ENCODE results near the gene DBI.
"Not testable (repeated sequence)": the region's sequence is repeated elsewhere in the genome, so short reads cannot be mapped to it uniquely, and the experiment has no call there.

The DBI gene

DNA sequence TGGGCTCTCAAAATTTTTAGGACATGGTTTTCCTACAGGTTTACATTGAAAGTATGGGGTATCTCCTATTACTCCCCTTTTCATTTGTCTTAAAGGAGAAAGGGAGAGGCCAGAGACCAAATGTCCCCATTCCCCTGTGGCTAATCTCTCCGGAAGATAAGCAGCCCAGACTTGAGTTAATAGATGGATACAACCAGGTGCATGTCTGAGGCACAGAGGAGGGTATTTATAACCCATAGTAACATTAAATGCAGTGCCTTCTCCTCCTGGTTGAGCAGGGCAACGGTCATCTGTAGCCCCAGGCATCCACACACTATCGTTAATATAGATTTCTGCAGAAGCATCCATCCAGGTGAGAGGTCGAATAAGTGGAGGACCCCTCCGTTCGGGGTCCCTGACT lies 9.6 kb downstream of the DBI start:
- H3K9me3 ChIP-seq (ENCODE audit: control insufficient read depth in 2 of 2, low read length in 2 of 2); H3K4me1 ChIP-seq (ENCODE audit: control insufficient read depth in 2 of 2, insufficient read depth in 2 of 2, low read length in 2 of 2); H3K27ac ChIP-seq (ENCODE audit: low read depth in 2 of 2, low read length in 2 of 2); H3K4me3 ChIP-seq (ENCODE audit: low read length in 2 of 2); H3K9ac ChIP-seq (ENCODE audit: low read depth in 1 of 2, low read length in 2 of 2); H3K27me3 ChIP-seq (ENCODE audit: control insufficient read depth in 2 of 2, insufficient read depth in 2 of 2, low read length in 2 of 2): not testable (repeated sequence)
- H3K36me3 ChIP-seq (ENCODE audit: control insufficient read depth in 2 of 2, insufficient read depth in 2 of 2, low read length in 2 of 2) = peaks cover 22 to 24% of the 10 kb centered on the region in 2 donors

DNA sequence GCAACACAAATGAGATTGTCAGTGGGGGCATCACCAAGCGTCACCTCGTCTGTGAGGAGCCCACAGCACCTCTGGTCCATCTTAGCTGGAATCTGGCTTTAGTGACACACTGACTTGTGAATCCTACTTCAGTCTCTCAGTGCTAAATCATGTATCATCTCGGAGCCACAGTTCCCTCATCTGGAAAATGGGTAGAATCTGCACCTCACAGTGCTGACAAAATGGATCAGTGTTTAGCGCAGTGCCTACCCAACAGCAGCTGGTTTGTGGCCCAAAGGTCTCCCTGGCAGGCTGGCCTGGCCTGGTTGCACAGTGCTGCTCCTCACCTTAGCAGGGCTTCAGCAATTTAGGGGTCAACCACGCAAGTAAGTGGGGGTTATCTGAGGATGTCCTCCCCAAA lies 10.0 kb downstream of the DBI start:
- H3K9ac ChIP-seq (ENCODE audit: low read depth in 1 of 2, low read length in 2 of 2) = no peak overlapping the region
- H3K4me1 ChIP-seq (ENCODE audit: control insufficient read depth in 2 of 2, insufficient read depth in 2 of 2, low read length in 2 of 2) = no peaks in the 10 kb centered on the region
- H3K27me3 ChIP-seq (ENCODE audit: control insufficient read depth in 2 of 2, insufficient read depth in 2 of 2, low read length in 2 of 2) = no peaks in the 10 kb centered on the region
- H3K4me3 ChIP-seq (ENCODE audit: low read length in 2 of 2) = no peak overlapping the region
- H3K27ac ChIP-seq (ENCODE audit: low read depth in 2 of 2, low read length in 2 of 2) = no peak overlapping the region
- H3K9me3 ChIP-seq (ENCODE audit: control insufficient read depth in 2 of 2, low read length in 2 of 2) = peaks cover 0 to 2% of the 10 kb centered on the region in 2 donors
- peaks cover 18 to 20% of the 10 kb centered on the region in 2 donors for H3K36me3 ChIP-seq (ENCODE audit: control insufficient read depth in 2 of 2, insufficient read depth in 2 of 2, low read length in 2 of 2)

DNA sequence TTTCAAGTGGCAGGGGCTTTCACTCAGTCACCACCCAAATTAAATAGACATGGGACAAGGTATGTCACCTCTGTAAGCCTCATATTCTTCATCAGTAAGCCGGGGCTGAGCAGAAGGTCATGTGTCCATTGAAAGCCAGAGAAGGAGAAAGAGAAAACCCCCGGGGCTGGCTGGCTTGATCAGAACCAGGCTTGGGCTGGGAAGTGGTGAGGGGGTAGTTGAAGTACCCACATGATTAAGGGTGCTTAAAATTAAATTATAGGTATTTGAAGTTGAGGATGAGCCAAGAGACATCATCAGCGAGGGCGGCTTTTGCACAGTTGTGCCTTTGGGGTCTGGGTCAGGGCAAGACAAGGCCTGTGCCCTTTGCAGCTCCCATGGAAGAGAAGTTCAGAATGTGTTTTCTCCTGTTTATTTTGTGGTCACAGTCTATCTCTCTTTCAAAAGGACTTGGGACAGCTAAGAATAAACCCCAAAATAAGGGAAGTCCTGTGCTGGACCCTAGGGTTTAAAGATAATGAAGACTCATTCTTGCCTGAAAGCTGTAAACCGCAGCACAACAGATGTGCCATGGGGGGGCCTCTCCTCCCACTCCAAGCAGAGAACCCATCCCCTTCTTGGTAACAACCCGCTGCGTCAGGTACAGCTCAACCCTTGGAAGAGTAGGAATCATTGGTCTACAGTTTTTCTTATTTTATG lies 10.7 kb downstream of the DBI start:
- peaks cover 12 to 13% of the 10 kb centered on the region in 2 donors for H3K36me3 ChIP-seq (ENCODE audit: control insufficient read depth in 2 of 2, insufficient read depth in 2 of 2, low read length in 2 of 2)
- no peaks in the 10 kb centered on the region for H3K4me1 ChIP-seq (ENCODE audit: control insufficient read depth in 2 of 2, insufficient read depth in 2 of 2, low read length in 2 of 2)
- H3K27me3 ChIP-seq (ENCODE audit: control insufficient read depth in 2 of 2, insufficient read depth in 2 of 2, low read length in 2 of 2) = no peaks in the 10 kb centered on the region
- H3K9ac ChIP-seq (ENCODE audit: low read depth in 1 of 2, low read length in 2 of 2) = no peak overlapping the region
- no peak overlapping the region for H3K4me3 ChIP-seq (ENCODE audit: low read length in 2 of 2)
- H3K9me3 ChIP-seq (ENCODE audit: control insufficient read depth in 2 of 2, low read length in 2 of 2) = peaks cover 0 to 2% of the 10 kb centered on the region in 2 donors
- H3K27ac ChIP-seq (ENCODE audit: low read depth in 2 of 2, low read length in 2 of 2) = no peak overlapping the region

DNA sequence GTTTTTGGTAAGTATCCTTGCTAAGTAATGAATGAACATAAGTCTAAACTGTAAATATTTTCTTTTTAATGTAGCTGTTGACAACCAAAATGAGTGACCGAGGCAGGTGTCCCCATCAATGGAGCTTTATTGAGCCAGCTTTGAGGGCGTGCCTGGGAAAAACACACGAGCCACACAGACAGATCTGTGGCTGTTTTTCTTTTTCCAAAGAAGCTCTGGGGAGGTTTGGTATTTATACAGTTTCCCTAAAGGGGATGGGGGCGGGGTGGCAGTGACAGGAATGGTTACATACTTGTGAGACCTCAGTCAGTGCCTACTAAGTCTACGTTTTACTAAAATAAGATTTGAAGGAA lies 11.2 kb downstream of the DBI start:
- Histone ChIP-seq H3K4me3 (ENCODE audit: low read length in 2 of 2) (no peak overlapping the region), H3K4me1 (ENCODE audit: control insufficient read depth in 2 of 2, insufficient read depth in 2 of 2, low read length in 2 of 2) (no peaks in the 10 kb centered on the region), H3K9me3 (ENCODE audit: control insufficient read depth in 2 of 2, low read length in 2 of 2) (no peaks in the 10 kb centered on the region), H3K9ac (ENCODE audit: low read depth in 1 of 2, low read length in 2 of 2) (no peak overlapping the region), H3K27ac (ENCODE audit: low read depth in 2 of 2, low read length in 2 of 2) (no peak overlapping the region), H3K36me3 (ENCODE audit: control insufficient read depth in 2 of 2, insufficient read depth in 2 of 2, low read length in 2 of 2) (peaks cover 7 to 8% of the 10 kb centered on the region in 2 donors), H3K27me3 (ENCODE audit: control insufficient read depth in 2 of 2, insufficient read depth in 2 of 2, low read length in 2 of 2) (no peaks in the 10 kb centered on the region)

DNA sequence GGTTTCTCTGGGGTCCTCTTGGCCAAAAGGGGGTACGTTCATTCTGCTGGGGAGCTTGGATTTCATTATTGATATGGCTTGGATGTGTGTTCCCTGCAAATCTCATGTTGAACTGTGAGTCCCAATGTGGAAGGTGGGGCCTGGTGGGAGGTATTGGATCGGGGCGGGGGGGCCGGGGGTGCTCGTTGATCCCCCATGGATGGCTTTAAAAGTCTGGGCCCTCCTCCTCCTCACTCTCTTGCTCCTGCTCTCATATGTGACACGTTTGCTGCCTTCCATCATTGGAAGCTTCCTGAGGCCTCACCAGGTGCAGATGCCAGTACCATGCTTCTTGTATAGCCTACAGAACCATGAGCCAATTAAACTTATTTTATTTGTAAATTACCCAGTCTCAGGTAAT lies 11.8 kb downstream of the DBI start:
- Histone ChIP-seq H3K4me3 (ENCODE audit: low read length in 2 of 2) (no peak overlapping the region), H3K36me3 (ENCODE audit: control insufficient read depth in 2 of 2, insufficient read depth in 2 of 2, low read length in 2 of 2) (peaks cover 1 to 2% of the 10 kb centered on the region in 2 donors), H3K9ac (ENCODE audit: low read depth in 1 of 2, low read length in 2 of 2) (no peak overlapping the region), H3K27ac (ENCODE audit: low read depth in 2 of 2, low read length in 2 of 2) (no peak overlapping the region), H3K27me3 (ENCODE audit: control insufficient read depth in 2 of 2, insufficient read depth in 2 of 2, low read length in 2 of 2) (no peaks in the 10 kb centered on the region), H3K4me1 (ENCODE audit: control insufficient read depth in 2 of 2, insufficient read depth in 2 of 2, low read length in 2 of 2) (peaks cover 0 to 3% of the 10 kb centered on the region in 2 donors), H3K9me3 (ENCODE audit: control insufficient read depth in 2 of 2, low read length in 2 of 2) (no peaks in the 10 kb centered on the region)

DNA sequence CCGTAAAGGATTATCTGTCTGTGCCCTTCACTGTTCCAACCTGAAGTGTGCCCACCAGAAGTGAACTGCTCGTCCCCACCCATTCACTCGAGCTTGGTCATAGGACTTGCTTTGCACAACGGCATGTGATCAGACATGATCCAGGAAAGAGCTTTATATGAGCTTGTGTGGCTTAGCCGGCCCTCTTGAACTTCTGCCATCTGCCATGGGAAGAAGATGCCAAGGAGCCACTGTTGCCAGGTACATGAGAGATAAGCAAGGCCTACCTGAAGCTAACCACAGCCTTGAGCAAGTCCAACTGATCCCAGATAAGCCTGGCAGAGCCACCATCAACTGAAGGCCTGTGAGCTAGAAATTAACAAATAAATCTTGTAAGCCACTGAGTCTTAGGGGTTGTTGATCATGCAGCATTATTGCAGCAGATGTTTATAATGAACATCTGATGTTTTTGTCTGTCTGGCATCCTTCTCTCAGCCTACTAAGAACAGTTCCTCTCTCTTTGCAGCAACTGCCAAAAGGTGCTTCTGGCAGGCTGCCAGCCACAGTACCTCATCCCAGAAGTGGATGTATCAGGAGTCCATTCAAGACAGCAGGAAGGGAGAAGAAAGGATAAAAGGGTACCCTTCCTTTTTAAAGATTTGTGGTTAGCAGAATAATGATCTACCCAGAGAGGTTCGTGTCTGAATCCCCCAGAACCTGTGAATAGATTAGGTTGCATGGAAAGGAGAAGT lies 16.8 kb downstream of the DBI start:
- no peaks in the 10 kb centered on the region for H3K36me3 ChIP-seq (ENCODE audit: control insufficient read depth in 2 of 2, insufficient read depth in 2 of 2, low read length in 2 of 2)
- no peak overlapping the region for H3K9ac ChIP-seq (ENCODE audit: low read depth in 1 of 2, low read length in 2 of 2)
- H3K27me3 ChIP-seq (ENCODE audit: control insufficient read depth in 2 of 2, insufficient read depth in 2 of 2, low read length in 2 of 2) = no peaks in the 10 kb centered on the region
- H3K4me3 ChIP-seq (ENCODE audit: low read length in 2 of 2) = no peak overlapping the region
- H3K9me3 ChIP-seq (ENCODE audit: control insufficient read depth in 2 of 2, low read length in 2 of 2) = no peaks in the 10 kb centered on the region
- peaks cover 5 to 7% of the 10 kb centered on the region in 2 donors for H3K4me1 ChIP-seq (ENCODE audit: control insufficient read depth in 2 of 2, insufficient read depth in 2 of 2, low read length in 2 of 2)
- H3K27ac ChIP-seq (ENCODE audit: low read depth in 2 of 2, low read length in 2 of 2) = no peak overlapping the region

DNA sequence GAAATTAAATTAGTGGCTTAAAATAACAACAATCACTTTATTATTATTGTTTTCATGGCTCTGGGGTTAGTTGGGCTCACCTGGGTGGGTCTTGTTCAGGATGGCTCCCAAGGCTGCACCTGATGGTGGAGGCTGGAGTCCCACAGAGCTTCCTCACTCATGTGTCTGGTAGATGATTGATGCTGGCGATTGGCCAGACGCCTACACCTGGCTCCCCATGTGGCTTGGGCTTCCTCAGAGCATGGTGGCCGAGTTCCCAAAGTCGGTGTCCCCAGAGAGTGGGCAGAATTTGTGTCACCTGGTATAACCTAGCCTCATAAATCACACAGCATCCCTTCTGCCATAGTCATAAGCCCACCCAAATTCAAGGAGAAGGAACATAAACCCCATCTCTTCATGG lies 18.2 kb downstream of the DBI start:
- no peak overlapping the region for H3K27ac ChIP-seq (ENCODE audit: low read depth in 2 of 2, low read length in 2 of 2)
- no peak overlapping the region for H3K9ac ChIP-seq (ENCODE audit: low read depth in 1 of 2, low read length in 2 of 2)
- no peaks in the 10 kb centered on the region for H3K9me3 ChIP-seq (ENCODE audit: control insufficient read depth in 2 of 2, low read length in 2 of 2)
- no peaks in the 10 kb centered on the region for H3K27me3 ChIP-seq (ENCODE audit: control insufficient read depth in 2 of 2, insufficient read depth in 2 of 2, low read length in 2 of 2)
- H3K4me1 ChIP-seq (ENCODE audit: control insufficient read depth in 2 of 2, insufficient read depth in 2 of 2, low read length in 2 of 2) = peaks cover 5 to 7% of the 10 kb centered on the region in 2 donors
- H3K36me3 ChIP-seq (ENCODE audit: control insufficient read depth in 2 of 2, insufficient read depth in 2 of 2, low read length in 2 of 2) = no peaks in the 10 kb centered on the region
- H3K4me3 ChIP-seq (ENCODE audit: low read length in 2 of 2) = no peak overlapping the region

DNA sequence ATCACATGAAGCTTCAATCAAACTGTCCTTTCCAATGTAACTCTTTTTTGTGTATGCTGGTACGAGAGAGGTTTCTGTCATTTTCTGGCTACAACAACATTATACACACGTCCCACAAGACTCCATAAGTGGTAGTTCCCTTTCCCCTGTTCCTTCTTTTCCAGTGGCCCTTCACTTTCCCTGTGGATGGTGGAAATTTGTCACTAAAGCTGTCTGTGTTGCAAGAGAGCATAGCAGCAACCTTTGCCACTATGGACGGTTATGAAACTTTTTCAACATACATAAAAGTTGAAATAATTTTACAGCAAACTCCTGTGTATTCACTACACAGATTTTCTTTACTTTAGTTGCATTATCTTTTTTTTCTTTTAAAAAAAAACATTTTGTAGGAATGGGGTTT lies 18.7 kb downstream of the DBI start:
- Histone ChIP-seq H3K27me3 (ENCODE audit: control insufficient read depth in 2 of 2, insufficient read depth in 2 of 2, low read length in 2 of 2) (no peaks in the 10 kb centered on the region), H3K9ac (ENCODE audit: low read depth in 1 of 2, low read length in 2 of 2) (no peak overlapping the region), H3K4me3 (ENCODE audit: low read length in 2 of 2) (no peak overlapping the region), H3K36me3 (ENCODE audit: control insufficient read depth in 2 of 2, insufficient read depth in 2 of 2, low read length in 2 of 2) (no peaks in the 10 kb centered on the region), H3K27ac (ENCODE audit: low read depth in 2 of 2, low read length in 2 of 2) (no peak overlapping the region), H3K4me1 (ENCODE audit: control insufficient read depth in 2 of 2, insufficient read depth in 2 of 2, low read length in 2 of 2) (peaks cover 5 to 7% of the 10 kb centered on the region in 2 donors), H3K9me3 (ENCODE audit: control insufficient read depth in 2 of 2, low read length in 2 of 2) (no peaks in the 10 kb centered on the region)

DNA sequence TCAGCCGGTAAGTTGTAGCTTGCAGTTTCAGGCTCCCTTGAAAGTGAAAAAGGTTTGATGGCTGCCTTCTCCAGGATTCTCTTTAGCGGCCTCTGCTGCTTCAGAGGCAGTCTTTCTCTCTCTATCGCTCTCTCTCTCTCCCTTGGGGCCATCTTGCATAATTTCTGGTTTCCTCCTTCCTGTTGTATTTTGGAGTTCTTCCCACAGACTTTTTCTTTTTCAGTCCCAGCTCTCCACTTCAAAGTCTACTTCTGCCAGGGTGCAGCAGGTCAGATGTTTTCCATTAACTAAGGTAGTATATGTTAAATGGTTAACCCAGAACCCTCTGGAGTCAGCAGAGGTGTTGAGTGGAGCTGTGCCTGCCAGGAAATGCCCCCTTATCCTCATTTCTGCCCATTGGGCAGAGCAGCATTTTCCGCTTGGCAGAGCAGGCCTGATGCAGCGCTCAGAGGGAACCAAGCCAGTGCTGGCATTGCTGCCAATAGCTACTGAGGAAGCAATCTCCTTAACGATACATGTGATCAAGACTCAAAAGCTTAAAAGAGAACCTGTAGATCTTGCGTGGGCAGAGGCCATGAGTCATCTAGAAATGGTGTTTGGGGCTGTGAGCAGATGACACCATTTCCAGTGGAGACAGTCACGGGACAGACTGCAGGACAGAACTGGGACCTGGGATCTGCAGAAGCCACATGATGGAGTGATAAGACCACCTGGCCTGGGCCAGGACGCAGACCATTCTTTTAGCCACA lies 20.8 kb downstream of the DBI start:
- Histone ChIP-seq H3K4me1 (ENCODE audit: control insufficient read depth in 2 of 2, insufficient read depth in 2 of 2, low read length in 2 of 2) (peaks cover 5 to 7% of the 10 kb centered on the region in 2 donors), H3K9me3 (ENCODE audit: control insufficient read depth in 2 of 2, low read length in 2 of 2) (no peaks in the 10 kb centered on the region), H3K36me3 (ENCODE audit: control insufficient read depth in 2 of 2, insufficient read depth in 2 of 2, low read length in 2 of 2) (no peaks in the 10 kb centered on the region), H3K4me3 (ENCODE audit: low read length in 2 of 2) (no peak overlapping the region), H3K27me3 (ENCODE audit: control insufficient read depth in 2 of 2, insufficient read depth in 2 of 2, low read length in 2 of 2) (no peaks in the 10 kb centered on the region), H3K9ac (ENCODE audit: low read depth in 1 of 2, low read length in 2 of 2) (no peak overlapping the region), H3K27ac (ENCODE audit: low read depth in 2 of 2, low read length in 2 of 2) (peak overlapping the region in 1 of 2 donors; percentile 2)

DNA sequence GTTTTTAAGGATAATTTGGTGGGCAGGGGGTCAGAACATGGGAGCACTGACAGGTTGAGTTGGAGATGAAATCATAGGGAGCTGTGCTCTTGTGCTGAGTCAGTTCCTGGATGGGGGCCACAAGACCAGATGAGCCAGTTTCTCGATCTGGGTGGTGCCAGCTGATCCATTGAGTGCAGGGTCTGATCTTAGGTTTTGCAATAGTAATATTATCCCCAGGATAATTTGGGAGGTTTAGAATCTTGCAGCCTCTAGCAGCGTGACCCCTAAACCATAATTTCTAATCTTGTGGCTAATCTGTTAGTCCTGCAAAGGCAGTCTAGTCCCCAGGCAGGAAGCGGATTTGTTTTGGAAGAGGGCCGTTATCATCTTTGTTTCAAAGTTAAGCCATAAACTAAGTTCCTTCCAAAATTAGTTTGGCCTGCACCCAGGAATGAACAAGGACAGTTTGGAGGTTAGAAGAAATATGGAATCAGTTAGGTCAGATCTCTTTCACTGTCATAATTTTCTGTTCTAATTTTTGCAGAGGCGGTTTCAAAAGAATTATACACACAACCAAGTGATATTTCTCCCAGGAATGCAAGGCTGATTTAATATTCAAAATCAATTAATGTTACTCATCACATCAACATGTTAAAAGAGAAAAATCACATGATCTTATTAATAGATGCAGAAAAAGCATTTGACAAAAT lies 23.0 kb downstream of the DBI start:
- Histone ChIP-seq H3K4me3 (ENCODE audit: low read length in 2 of 2) (no peak overlapping the region), H3K27ac (ENCODE audit: low read depth in 2 of 2, low read length in 2 of 2) (no peak overlapping the region), H3K9ac (ENCODE audit: low read depth in 1 of 2, low read length in 2 of 2) (no peak overlapping the region), H3K9me3 (ENCODE audit: control insufficient read depth in 2 of 2, low read length in 2 of 2) (no peaks in the 10 kb centered on the region), H3K27me3 (ENCODE audit: control insufficient read depth in 2 of 2, insufficient read depth in 2 of 2, low read length in 2 of 2) (no peaks in the 10 kb centered on the region), H3K4me1 (ENCODE audit: control insufficient read depth in 2 of 2, insufficient read depth in 2 of 2, low read length in 2 of 2) (peaks cover 4 to 5% of the 10 kb centered on the region in 2 donors), H3K36me3 (ENCODE audit: control insufficient read depth in 2 of 2, insufficient read depth in 2 of 2, low read length in 2 of 2) (no peaks in the 10 kb centered on the region)
